Inferior parietal cortex (tissue), 1 donor: Measurements from ENCODE around the gene GFPT2.

ENCODE experiments used
- DNase-seq: peaks from one replicate; pipeline ENCODE4 v3.0.0-alpha.2; 2016; ENCODE audit errors: extremely low spot score

GFPT2 gene

DNA sequence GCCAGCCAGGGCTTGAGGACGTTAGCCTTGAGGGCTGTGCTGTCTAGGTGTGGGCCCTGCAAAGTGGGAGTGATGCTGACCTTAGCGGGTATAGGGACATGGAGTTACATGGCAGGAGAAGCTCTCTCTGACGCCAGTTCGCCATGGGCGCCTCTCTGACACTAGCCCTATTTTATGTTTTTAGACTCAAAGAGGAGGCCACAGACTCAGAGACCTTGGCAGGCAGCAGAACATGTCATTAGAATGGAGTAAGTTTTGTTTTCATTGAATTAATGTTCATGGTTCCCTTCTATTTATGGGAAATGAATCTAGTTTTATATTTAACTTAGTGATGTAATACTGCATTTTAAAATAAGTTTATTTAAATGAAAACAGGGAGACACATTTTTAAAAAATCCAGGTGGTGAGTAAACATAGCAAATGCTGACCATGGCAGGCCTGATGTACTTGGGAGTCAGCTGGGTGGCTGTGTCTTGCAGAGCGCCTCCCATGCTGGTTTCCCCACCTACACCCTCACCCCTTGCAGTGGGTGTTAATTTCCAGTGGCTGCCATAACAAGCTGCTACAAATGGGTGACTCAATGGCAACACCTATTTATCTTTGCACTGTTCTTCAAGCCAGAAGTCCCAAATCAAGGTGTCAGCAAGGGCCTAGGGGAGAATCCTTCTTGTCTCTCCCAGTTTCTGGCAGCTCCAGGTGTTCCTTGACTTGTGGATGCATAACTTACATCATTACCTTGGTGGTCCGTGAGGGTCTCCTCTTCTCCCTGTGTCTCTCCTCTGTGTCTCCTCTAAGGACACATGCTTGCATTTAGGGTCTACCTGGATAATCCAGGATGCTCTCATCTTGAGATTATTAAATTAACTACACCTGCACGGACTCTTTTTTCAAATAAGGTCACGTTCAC lies 25.6 kb upstream of the GFPT2 start:
- no peak for DNase-seq

DNA sequence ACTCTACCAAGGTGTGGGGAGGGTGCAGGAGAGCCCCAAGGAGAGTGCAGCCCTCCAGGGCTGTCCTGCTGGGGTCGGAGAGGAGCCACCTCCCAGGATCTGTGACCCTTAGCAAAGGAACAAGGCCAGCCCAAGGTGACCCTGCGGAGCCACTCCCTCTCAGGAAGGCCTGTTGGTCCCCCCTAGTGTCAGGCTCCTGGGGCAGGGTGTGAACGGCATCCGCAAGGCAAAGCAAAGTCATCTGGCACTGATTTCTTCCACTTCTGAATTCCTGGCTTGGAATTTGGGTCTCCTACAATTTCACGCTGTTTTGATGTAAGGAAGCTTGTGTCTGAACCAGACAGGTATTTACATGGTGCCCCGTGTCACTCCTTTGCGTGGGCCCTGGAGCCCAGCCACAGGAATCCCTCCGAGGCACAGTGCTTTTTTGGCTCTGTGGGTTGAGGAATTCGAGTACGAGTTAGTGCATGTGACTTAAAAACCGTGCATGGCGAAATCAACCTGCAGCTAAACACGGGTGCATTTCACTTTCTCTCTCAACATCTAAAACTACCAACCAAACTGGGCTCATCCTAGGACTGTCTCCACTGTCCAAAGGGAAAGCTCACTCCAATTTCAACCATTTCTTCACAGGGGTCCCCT lies 24.5 kb upstream of the GFPT2 start:
- no peak for DNase-seq

DNA sequence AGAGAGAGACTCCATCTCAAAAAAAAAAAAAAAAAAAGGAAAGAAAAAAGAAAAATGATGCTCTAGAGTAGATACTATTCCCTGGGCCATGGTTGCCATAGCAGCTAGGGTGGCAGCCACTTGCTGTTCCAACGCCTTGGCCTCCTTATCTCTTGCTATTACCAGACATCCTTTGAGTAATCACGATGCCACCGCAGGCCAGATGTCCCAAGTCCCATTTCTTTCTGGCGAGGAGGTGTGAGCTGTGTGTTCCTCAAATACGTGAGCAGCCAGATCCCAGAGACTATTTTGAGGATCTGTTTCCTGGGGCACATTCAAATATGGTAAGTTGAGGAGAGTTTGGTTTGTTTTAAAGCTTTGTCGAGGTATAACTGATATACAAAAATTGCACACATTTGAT lies 23.4 kb upstream of the GFPT2 start:
- peak; percentile 59 for DNase-seq

- DNase-seq: no peak
Observed at GRCh38 chr5:180375955-180376354, 22.8 kb upstream of the GFPT2 start.

- DNase-seq: no peak
Observed at GRCh38 chr5:180375291-180375690, 22.2 kb upstream of the GFPT2 start.

DNA sequence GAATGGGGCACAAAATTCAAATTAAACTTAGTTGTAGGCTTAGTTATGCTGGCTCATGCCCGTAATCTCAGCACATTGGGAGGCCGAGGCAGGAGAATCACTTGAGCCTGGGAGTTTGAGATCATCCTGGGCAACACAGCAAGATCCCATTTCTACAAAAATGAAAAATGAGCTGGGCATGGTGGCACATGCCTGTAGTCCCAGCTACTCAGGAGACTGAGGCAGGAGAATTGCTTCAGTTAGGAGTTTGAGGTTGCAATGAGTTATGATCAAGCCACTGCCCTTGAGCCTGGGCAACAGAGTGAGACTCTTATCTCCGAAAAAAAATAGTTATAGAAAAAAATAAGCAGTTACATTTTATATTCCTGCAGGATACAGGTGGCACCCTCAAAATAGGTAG lies 20.7 kb upstream of the GFPT2 start:
- no peak for DNase-seq

- DNase-seq: no peak
Observed at GRCh38 chr5:180373454-180373853, 20.3 kb upstream of the GFPT2 start.

GRCh38 chr5:180371949-180372348 lies 18.8 kb upstream of the GFPT2 start:
- no peak for DNase-seq

GRCh38 chr5:180370861-180371641 lies 17.9 kb upstream of the GFPT2 start:
- no peak for DNase-seq

DNA sequence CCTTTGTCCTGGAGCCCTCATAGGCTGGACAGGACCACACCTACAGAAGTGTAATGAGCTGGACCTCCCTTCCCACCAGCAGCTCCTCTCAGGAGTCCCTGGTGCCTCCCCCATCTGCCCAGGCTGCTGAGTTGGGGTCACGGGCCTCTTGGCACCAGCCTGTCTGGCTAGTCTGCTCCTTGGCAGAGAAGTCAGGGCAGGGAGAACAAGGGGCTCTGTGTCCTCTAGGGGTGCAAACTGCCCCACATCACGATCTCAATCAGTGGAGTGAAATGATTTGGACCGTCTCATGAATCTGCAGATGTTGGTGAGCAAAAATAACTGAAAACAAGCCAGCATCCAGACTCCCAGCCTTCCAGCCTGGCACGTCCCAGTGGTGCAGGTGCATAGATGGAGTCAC lies 14.9 kb upstream of the GFPT2 start:
- peak; percentile 53 for DNase-seq

DNA sequence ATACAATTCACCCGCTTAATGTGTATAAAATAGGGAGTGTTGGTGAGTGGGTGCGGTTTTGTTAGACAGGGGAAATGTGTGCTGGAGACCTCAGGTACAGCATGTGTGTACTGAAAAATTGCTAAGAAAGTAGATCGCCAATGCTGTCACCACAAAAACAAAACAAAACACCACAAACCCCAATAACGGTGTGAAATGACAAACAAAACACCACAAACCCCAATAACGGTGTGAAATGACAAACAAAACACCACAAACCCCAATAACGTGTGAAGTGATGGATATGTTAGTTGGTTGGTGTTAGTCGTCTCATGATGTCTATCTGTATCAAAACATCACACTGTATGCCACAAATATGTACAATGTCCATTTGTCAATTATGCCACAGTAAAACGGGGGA lies 14.2 kb upstream of the GFPT2 start:
- no peak for DNase-seq

DNA sequence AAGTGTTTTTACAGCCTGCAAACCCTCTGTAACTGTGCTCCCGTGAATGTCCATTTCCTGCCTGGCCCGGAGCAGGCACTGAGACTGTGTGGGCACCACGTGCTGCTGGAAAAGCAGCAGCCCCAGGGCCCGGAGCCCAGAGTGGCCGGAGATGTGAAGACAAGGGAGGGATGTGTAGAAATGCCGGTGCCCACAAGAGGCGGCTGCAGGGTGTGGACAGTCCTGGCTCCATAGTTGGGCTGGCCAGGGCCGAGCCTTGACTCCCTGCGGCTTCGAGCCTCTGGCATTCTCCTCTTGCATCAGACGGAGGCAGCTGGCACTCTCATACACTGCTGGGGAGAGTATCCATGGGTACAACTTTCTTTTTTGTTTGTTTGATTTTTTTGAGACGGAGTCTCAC lies 13.2 kb upstream of the GFPT2 start:
- no peak for DNase-seq

DNA sequence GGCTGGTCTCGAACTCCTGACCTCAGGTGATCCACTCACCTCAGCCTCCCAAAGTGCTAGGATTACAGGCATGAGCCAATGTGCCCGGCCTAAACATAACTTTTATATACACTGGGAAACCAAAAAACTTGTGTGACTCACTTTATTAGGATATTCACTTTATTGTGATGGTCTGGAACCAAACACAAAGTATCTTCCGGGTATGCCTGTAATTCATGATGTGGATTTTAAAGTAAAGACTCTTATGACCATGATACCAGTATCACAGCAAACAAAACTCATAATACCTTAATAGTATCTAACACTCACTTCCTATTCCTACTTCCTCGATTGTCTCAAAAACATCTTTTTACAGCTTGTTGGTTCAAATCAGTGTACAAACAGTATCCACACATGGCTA lies 12.7 kb upstream of the GFPT2 start:
- no peak for DNase-seq

DNA sequence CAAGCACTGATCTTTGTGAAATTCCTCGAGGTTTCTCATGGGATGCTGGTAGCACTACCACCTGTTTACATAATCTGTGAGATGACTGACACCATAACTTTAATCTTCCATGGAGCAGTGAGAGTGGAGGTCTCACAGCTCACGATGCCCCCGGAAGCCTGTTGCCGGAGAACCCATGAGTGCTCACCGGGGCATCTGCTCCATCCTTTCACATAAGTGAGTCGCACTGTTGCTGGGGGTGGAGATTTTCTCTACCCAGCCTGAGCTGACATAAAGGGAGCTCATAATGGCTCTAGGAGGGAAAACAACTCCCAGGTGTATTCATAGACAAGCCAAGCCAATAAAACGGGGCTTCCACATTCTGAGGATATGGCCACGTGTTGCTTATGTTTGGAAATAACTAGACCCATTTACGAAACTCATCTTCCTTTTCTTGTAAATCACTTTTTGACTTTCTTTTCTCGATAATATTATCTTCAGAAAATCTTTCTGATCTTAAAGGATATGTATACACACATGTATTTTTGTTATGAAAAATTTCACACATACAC lies 11.2 kb upstream of the GFPT2 start:
- no peak for DNase-seq

- DNase-seq: no peak
Observed at GRCh38 chr5:180360078-180360957, 7.2 kb upstream of the GFPT2 start.

DNA sequence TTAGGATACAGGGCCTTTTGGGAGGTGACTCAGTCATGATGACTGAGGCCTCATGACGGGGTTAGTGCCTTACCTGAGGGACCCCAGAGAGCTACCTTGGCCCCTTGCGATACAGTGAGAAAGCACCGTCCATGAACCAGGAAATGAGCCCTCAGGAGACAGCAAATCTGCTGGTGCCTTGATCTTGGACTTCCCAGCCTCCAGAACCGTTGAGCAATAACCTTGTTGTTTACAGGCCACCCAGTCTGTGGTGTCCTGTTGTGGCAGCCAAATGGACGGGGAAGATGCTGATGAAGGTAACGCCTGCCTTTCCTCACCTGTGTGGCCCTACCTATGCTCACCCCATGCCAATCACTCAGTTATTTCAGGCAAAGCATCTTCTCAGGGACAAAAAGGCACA lies 5.6 kb upstream of the GFPT2 start:
- DNase-seq: no peak

GRCh38 chr5:180358179-180358578 lies 5.0 kb upstream of the GFPT2 start:
- DNase-seq: no peak

- DNase-seq: no peak
Observed at GRCh38 chr5:180354966-180355365, 1.8 kb upstream of the GFPT2 start.

- DNase-seq: no peak
Observed at GRCh38 chr5:180353980-180354452, 880 bp upstream of the GFPT2 start.

- no peak for DNase-seq
Observed at GRCh38 chr5:180352116-180353047, 754 bp downstream of the GFPT2 start.
